GM12801 (cell line): Measurements from ENCODE around the gene CDC14A.

ENCODE experiments used
- TF ChIP-seq, protein P1 (sequence below): IDR thresholded peaks from one replicate; pipeline ENCODE4 v1.5.1; 2011; ENCODE audit warnings: control low read depth; ENCODE audit not compliant: insufficient read length; ENCODE audit errors: extremely low read depth

The CDC14A gene

DNA sequence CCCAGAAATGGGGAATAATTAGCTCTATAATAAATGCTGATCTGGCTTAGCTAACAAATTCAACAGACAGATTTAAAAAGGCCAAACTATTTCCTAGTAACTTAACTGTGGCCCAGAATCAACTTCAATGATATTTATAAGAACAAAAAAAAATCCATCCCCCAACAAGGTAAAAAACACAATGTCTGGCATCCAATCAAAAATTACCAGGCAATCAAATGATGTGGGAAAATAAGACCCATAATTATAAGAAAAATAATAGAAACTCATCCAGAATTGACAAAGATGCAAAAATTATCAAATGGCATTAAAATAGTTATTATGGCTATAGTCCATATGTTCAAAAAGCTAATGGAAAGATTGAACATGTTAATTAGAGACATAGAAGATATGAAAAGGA is 42.4 kb upstream of the CDC14A start:
- TF ChIP-seq, protein P1, sequence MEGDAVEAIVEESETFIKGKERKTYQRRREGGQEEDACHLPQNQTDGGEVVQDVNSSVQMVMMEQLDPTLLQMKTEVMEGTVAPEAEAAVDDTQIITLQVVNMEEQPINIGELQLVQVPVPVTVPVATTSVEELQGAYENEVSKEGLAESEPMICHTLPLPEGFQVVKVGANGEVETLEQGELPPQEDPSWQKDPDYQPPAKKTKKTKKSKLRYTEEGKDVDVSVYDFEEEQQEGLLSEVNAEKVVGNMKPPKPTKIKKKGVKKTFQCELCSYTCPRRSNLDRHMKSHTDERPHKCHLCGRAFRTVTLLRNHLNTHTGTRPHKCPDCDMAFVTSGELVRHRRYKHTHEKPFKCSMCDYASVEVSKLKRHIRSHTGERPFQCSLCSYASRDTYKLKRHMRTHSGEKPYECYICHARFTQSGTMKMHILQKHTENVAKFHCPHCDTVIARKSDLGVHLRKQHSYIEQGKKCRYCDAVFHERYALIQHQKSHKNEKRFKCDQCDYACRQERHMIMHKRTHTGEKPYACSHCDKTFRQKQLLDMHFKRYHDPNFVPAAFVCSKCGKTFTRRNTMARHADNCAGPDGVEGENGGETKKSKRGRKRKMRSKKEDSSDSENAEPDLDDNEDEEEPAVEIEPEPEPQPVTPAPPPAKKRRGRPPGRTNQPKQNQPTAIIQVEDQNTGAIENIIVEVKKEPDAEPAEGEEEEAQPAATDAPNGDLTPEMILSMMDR: no peak

DNA sequence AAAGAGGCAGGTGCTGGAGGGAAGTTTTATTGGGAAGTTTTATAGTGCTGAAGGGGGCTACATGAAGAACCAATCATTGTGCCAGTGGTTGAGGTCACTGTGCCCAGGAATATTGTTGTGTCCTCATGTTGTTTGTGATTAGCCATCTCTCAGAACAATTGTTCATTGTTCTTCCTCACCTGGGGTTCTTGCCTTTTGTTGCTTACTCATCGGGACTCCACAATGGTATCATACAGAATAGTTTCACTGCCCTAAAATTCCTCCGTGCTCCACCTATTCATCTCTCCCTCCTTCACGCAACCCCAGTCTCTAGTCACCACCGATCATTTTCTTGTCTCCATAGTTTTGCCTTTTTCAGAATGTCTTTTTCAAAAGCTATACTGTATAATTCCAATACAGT is 38.9 kb upstream of the CDC14A start:
- TF ChIP-seq, protein P1: no peak

DNA sequence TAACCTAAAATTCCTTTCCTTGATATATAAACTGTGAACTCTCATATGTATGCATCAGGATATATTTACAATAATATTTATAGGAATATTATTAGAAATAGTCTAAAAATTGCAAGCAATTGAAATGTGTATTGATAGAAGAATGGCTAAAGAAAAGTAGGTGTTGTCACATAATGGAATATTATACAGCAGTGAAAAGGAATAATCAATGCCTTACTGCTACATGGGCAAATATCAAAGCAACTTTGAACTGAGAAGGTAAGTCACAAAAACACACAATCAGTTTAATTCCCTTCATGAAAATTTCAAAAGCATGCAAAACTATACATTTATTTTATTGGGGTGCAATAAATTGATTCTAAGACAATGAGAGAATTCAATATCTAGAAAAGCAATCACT is 35.7 kb upstream of the CDC14A start:
- TF ChIP-seq, protein P1: no peak

DNA sequence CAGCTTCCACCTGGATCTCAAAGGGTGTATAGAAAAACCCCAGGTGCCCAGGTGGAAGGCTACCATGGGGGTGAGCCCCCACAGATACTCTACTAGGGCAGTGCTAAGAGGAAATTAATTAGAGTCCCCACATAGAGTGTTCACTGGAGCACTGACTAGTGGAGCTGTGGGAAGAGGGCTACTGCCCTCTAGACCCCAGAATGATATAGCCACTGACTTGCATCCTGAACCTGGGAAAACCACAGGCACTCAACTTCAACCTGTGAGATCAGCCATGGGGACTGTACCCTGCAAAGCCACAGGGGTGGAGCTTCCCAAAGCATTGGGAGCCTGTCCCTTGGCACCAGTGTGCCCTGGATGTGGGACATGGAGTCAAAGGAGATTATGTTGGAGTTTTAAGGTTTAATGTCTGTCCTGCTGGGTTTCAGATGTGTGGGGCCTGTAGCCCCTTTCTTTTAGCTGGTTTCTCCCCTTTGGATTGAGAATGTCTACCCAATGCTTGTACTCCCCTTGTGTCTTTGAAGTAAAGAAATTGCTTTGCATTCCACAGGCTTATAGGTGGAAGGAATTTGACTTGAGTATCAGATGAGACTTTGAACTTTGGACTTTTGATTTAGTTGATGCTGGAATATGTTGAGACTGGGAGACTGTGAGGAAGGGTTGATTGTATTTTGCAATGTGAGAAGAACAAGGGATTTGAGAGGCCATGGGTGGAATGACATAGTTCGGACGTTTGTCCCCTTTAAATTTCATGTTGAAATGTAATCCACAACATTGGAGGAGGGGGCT is 31.8 kb upstream of the CDC14A start:
- TF ChIP-seq, protein P1: no peak

DNA sequence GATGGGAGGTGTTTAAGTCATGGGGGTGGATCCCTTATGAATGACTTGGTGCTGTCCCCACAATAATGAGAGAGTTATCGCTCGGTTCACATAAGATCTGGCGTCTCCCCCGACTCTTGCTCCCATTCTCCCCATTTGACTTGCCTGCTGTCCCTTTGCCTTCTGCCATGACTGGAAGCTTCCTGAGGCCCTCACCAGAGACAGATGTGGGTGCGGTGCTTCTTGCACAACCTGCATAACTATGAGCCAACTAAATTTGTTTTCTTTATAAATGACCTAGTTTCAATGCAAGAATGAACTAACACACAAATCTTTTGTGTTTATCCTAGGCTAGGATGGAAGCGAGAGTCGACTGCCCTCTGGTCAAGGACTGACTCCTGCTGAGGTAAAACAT is 31.2 kb upstream of the CDC14A start:
- TF ChIP-seq, protein P1: no peak

DNA sequence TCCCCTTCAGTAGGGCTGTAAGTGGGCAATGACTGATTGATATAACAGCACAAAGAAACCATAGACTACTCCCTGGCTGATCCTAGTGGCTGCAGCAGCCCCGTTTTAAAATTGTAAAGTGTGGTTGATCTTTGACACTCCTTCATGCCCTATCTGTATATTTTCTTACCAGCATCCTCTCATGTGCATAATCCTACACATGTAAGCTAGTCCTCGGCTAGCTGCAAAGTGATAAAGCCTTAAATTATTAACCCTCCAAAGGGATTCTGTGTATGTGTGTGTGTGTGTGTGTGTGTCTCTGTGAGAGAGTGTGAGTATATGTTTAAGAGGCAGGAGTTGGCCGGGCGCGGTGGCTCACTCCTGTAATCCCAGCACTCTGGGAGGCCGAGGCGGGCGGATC is 30.8 kb upstream of the CDC14A start:
- TF ChIP-seq, protein P1: no peak

DNA sequence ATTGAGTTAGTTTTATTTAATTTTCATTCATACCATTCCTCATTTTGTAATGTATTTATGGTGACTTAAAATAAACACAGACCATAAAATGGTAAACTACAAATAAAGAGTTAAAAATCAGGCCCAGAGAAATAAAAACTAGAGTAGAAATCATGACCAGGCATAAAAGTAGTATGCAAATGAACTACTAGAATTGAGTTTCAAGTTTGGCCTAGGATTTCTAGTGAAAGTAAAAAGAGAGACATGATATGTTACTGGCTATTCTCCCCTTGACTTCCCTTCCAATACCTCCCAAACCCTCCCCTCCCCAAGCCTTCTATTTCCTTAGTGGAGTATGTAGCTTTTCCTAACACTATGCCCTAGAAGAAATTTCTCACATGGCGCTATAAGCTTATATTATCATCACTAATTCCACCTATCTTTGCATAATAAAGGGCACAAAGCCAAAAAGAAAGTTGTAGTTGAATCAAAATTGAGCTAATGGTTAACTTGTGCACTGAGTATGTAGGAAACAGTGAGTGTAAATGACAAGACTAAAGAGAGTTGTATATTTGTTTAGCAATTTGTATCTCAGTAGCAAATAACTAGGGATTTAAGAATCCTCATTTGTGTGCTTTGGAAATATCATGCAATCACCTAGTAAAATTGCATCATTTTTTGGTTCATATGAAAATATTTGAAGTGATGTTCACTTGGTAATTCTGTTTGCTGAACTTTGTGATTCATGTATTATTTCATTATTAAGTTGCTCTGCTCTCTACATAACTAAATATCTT is 29.7 kb upstream of the CDC14A start:
- TF ChIP-seq, protein P1: no peak
